NCI-H524 treated with DMSO at 0.1 percent for 48 hours (cell line): ENCODE results near the gene DICER1.
A peak's percentile ranks its signal among the peaks of the same experiment; 100 is the strongest.

Experiments used
- DNase-seq: peaks from one replicate; lab custom pipeline; 2025; lab: John Stamatoyannopoulos, UW

Gene DICER1

GRCh38 chr14:95056476-95056875 is 100.9 kb downstream of the DICER1 start:
- no peak for DNase-seq

DNA sequence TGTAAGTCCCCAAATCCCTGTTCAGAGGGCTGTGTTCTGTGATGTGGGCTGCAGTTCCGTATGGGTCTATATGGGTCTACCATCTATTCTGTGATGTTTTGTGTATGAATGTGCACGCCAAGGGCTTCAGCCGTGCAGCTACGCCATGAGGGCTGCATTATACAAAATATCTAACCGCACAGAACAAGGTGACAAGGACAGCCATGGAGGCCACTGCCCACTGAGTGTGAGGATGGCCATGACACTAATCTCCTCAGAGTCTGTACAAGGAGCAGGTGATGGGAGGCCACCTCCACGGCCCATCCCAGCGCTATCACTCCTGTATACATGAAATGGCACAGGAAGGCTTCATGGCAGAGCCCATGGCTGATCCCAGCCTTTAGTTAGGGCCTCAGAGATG is 102.0 kb downstream of the DICER1 start:
- no peak for DNase-seq

DNA sequence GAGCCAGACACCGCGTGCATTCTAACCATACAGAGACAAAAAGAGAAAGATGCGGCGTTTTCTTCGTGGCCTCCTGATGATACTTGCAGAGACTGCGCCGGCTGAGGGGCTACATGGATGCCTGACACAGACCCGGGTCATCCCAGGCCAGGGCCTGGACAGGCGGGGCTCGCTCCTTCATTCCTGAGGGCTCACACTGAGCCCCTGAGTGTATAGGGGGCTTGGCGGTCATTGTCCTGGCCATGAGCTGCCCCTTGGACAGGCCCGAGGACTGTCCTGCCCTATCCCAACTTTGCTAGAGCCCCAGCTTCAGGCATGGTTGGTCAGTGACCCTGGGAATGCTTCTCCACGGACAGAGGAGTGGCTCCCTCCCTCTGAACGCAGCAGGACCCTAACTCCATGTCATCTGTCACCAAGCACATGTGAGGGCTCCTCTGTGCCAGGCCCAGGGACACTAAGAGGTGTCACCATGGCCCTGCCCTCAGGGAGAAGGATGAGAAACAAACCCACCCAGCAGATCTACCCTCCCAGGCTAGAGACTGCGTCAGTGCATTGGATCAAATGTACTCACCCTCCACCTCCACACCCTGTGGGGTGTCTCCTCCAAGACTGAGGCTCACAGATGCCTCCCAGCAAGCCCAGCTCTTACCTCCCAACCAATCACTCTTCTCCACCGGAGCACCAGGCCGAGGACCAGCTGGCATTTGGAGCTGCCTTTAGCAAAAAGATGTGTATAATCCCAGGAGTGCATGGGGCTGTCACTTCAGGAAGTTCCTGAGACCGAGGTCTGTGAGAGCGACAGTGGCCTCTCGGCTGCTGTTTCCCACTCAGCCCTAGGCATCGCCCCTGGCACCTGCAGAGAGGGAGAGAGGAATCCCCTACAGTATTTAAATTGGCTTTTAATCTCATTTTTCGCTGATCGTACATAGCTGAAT is 102.7 kb downstream of the DICER1 start:
- no peak for DNase-seq

- DNase-seq = no peak
Measured at GRCh38 chr14:95052016-95052585, 105.2 kb downstream of the DICER1 start.

- DNase-seq = no peak
Measured at GRCh38 chr14:95049952-95050351, 107.4 kb downstream of the DICER1 start.

- DNase-seq = no peak
Measured at GRCh38 chr14:95048771-95049312, 108.5 kb downstream of the DICER1 start.

- DNase-seq = peak; percentile 15
Measured at GRCh38 chr14:95047754-95048153, 109.6 kb downstream of the DICER1 start.

DNA sequence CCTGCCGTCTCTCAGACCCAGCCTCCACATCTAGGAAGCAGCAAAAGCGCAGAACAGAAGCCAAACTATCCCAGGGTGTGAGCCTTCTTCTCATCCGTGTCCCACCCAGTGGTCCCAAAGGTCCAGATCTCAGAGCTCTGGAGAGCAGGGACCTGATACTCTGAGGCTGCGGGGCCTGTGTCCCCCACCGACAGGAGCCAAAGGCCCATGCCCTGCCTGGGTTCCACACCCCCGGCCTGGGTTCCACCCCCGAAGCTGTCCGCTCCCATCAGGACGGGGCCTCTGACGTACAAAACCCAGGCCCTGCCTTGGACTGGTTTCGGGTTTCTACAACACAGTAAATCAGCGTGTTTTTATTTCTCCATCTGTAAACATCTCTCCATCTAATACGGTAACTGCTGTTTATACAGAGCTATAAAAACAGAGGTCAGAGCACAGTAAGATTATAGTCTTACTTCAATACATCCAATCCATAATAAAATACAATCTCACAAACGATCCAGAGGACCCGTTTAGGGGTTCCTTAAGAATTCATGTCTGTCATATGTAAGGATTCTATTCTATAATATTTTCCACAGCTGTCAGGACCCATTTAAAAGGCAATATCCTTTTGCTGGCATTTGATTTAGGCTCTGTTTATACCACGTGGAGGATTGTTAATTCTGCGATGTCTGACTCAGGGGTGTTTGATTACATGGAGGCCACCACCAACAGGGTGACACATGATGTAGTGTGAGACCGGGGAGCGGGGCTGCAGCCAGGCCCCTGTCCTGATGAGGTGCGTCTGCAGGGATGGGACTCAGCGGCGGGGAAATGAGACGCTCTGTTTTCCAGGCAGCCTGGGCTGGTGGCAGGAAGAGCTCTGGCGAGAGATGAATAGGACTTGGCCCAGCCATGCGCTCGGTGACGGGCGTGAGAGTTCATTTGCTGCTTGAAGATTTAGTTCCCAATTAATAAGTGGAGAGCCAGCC is 110.3 kb downstream of the DICER1 start:
- DNase-seq = no peak

DNA sequence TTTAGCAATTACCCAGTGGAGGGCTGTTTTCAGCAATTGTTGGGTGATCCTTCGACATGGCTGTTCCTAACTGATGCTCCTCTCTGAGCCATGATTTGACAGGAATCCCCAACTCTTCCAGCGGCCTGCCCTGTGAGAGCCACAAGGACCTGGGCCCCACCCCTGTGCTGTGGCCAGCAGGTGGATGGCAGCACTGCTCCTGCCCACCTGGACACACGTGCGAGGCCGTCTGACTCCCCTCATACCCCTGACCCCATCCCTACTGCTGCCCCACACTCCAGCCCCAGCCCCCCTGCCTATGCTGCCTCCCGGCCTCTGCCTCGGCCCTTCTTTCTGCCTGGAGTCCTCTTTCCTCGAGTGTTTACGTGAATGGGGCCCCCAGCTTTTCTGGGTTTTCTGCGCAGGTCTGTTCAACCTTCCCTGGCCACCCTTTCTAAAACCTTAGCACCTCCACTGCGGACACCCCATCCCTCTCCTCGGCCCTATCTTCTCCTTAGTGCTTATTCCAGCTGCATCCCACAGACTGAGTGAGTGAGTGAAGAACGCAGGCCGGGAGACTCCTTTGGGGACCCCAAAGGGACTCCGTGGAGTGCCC is 111.4 kb downstream of the DICER1 start:
- DNase-seq = no peak

DNA sequence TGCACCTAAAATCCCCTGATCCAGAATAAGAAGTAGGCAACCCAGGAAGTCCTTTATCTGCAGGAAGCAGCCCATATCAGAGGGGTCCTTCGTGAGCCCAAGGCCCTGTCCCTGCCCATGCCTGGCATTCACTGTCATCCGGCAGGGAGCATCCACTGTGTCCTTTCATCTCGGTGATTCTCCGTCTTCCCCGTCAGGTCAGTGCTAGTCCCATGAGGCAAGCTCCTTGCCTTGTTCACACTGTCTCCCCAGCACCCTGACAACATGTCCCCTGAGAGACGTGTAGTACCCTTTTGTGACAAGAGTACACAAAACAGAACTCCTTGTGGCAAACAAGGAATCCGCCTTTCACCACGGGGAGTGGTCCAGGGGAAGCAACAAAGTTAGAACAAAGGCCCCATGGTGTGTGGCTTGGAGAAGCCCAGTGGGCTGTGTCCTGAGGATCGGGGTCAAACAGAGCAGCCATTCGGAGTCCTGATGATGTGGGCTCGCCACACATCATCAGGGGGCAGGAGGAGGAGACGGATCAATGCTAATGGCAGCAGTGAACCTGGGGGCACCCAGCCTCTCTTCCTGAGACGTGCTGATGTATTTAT is 112.1 kb downstream of the DICER1 start:
- DNase-seq = no peak

DNA sequence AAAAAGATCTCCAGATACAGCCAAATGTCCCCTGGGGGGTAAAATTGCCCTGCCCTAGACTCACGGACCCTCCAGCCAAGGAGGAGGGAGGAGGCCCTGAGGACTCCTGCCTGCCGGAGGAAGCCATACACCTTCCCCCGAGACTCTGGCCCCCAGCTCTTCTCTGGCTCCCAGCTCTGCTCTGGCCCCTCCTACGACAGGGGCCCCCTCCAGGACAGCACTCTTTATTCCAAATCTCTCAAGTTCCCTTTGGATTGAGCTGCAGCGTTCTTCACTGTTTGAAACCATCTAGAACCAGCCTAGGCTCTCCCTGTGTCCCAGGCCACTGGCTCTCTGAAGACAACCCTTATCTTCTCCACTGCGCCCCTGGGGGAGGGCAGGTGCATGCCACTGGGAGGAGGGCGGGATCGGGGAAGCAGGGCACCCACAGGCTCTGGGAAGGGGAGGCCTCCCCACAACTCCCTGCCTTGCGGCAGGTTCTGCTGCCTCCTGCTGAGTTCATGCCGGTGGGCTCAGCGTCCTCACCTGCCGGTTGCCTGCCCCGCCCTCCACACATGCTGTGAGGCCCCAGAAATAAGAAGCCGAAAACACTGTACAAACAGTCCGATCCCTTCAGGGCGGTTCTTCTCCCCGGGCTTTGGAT is 112.7 kb downstream of the DICER1 start:
- no peak for DNase-seq

DNA sequence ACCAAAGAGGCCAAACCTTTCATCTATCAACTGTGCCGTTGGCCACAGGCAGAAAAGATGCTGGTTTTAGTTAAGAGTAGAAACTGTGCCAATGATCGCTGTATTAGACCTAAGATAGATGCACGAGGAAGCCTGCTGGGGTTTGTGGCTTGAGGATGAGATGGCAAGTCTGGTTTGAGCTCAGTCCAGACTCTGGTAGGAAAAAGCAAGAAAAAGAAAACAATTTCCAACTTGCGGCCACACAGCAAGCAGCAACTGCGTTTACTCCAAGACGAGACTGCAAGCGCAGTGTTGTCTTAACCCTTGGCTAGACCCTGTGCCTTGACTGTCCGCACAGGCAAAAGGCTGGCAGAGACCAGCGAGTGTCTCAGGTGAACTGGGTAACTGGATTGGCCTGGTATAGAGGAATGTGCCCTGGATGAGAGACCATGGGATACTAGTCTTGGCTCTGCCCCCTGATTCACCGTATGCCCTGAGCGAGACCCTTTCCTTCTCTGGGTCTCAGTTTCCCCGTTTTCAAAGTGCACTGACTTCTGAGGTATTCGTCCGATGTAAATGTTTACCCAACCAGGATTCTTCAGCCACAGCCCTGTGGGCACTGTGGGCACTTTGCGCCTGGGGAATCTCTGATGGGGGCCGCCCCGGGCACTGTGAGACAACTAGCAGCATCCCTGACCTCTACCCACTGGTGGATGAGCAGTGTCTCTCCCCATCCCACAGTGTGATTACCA is 113.4 kb downstream of the DICER1 start:
- DNase-seq = no peak

GRCh38 chr14:95043314-95043713 is 114.0 kb downstream of the DICER1 start:
- DNase-seq = no peak

DNA sequence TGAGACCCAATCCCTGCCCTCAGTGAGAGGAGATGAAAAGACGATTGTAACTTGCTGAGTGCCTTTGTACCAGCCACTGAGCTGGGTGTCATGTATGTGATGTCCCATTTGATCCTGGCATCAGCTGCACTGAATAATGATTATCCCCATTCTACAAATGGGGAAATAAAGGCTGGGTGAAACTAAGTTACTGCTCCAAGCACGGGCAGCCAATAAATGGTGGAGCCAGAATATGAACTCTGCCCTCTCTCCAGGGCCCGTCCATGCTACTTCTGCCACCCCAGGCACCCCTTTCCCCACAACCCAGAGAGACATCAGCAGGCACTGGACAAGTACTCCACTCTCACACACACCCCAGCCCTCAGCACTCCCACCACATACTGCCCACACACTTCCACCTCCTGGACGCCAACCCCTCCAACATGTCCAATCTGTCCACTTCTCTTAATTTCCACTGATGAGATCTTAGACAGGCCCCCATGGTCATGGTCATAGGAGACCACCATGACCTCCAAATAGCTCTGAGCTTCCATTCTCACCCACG is 115.8 kb downstream of the DICER1 start:
- DNase-seq = no peak

- DNase-seq = no peak
Measured at GRCh38 chr14:95040708-95041476, 116.4 kb downstream of the DICER1 start.

GRCh38 chr14:95039993-95040348 is 117.4 kb downstream of the DICER1 start:
- no peak for DNase-seq

DNA sequence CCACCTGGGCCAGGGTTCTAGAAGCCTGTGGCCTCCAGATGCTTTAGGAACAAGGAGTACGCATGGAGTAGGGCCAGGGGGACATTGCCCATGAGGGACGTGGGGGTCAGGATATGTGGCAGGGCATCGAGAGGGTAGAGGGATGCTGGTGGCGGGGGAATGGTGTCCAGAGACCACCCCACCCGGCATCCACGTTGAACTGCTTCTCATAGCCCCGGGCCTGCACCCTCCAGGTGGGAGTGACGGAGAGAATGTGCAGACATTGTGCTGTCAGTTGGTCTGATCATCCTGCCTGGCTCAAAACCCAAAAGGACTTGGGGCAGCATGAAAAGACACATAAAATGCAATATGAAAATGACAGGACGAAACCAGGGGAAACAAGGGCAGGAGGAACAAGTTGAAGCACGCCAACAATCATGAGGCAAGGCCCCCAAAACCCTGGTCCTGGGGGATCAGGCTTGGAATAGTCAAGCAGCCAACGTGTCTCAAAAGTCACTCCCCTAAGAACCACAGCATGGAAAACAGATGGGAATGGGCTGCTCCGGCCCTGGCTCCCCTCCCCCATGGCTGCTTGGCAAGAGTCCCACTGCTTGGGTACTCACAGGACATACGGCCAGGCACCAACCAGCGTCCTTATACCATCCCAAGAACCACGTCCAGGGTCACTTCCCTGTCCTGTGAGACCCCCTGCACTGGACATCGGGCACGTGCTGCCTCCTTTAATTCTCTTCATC is 117.9 kb downstream of the DICER1 start:
- DNase-seq = peak; percentile 34

DNA sequence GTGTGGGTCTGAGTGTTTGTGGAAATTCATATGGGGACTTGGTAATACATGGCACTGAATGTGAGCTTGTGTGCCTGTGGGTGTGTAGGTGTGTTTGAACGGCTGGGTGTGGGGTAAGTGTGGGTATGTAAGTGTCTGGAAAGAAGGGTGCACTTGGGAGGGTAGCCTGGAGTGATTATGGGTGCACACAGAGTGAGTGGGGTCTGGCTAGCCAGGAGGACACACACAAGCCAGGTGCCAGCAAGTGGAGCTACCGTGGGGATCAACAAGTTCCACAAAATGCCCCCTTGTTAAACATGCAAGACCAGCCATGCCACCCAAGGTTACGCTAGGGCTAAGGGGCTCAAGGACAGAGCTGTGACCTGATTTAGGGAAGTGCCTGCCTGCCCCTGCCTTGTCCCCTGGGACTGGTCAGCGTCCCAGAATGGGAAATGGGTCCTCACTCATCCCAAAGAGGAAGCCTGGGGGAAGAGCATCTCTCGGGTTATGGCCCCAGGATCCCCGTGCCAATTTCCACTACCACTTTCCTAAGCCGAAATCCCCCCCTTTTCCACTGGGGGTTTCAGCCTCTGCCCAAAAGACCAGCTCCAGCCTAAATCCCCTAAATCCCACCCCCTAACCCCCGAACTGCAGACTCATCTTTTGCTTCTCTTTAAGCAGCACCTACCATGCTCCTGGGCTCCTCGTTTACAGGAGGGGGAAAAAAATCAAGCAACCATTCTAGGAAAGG is 118.6 kb downstream of the DICER1 start:
- DNase-seq = no peak
